GM23248 (cell line): ENCODE measurements around the gene C1orf53.

Experiments
- EZH2 ChIP-seq: fragments of 200-600 bp; sonication (generic); IDR thresholded peaks from 2 replicates; pipeline ENCODE4 v1.6.1; 2018; ENCODE audit warnings: antibody characterized with exemption, mild to moderate bottlenecking; ENCODE audit not compliant: insufficient read depth, poor library complexity, severe bottlenecking
- EZH2phosphoT487 ChIP-seq: fragments of 200-600 bp; sonication (generic); IDR thresholded peaks from 2 replicates; pipeline ENCODE4 v1.6.1; 2018; ENCODE audit warnings: antibody characterized with exemption, moderate library complexity, mild to moderate bottlenecking, low read depth; ENCODE audit not compliant: insufficient read depth

GRCh38 chr1:197876894-197877293 is 25.5 kb upstream of the C1orf53 start:
- TF ChIP-seq EZH2 (no peak), EZH2phosphoT487 (no peak)
